Neural cell (in vitro differentiated cells): ENCODE results near the gene JAZF1. TPM values are rescaled to one million over a fixed set of nuclear protein-coding genes. Genes with fewer than 3 reads are reported as not detected.
A peak's percentile ranks its signal among the peaks of the same experiment; 100 is the strongest.

ENCODE experiments used
- H2AFZ ChIP-seq: fragments of 200-600, 300-800 bp; sonication (generic), shearing (Covaris generic); 2 replicates; pipeline ENCODE4 v1.6.0; 2014; ENCODE audit warnings: low read depth, mild to moderate bottlenecking, antibody characterized with exemption, low read length, moderate library complexity
- H3F3A ChIP-seq: fragments of 200-600 bp; shearing (Covaris generic); 2 replicates; pipeline ENCODE4 v1.6.1; 2016; ENCODE audit warnings: mild to moderate bottlenecking, moderate library complexity, mixed read lengths, antibody characterized with exemption, low read length; ENCODE audit not compliant: insufficient read depth, poor library complexity, severe bottlenecking
- H3K27ac ChIP-seq: fragments of 200-600, 300-800 bp; sonication (generic), shearing (Covaris generic); 2 replicates; pipeline ENCODE4 v1.5.1; 2014; ENCODE audit warnings: mild to moderate bottlenecking, low read length, moderate library complexity
- H3K27me3 ChIP-seq: fragments of 300-800, 200-600 bp; sonication (generic), shearing (Covaris generic); 2 replicates; pipeline ENCODE4 v1.6.0; 2014; ENCODE audit warnings: mild to moderate bottlenecking, low read depth, low read length, moderate library complexity; ENCODE audit not compliant: insufficient read depth
- H3K36me3 ChIP-seq: fragments of 300-800, 200-600 bp; sonication (generic), shearing (Covaris generic); 2 replicates; pipeline ENCODE4 v1.5.1; 2014; ENCODE audit warnings: mild to moderate bottlenecking, antibody characterized with exemption, low read length, moderate library complexity; ENCODE audit not compliant: insufficient read depth
- H3K4me2 ChIP-seq: fragments of 300-800, 200-600 bp; sonication (generic), shearing (Covaris generic); 2 replicates; pipeline ENCODE4 v1.6.0; 2014; ENCODE audit warnings: mild to moderate bottlenecking, low read length
- H3K4me3 ChIP-seq: fragments of 300-800, 200-600 bp; sonication (generic), shearing (Covaris generic); 2 replicates; pipeline ENCODE4 v1.5.1; 2014; ENCODE audit warnings: mild to moderate bottlenecking, low read length, moderate library complexity
- H3K79me2 ChIP-seq: fragments of 200-600 bp; shearing (Covaris generic); replicated peaks from 2 replicates; pipeline ENCODE4 v1.6.0; 2014; ENCODE audit warnings: mild to moderate bottlenecking, low read length, moderate library complexity; ENCODE audit not compliant: insufficient read depth
- H3K9ac ChIP-seq: fragments of 300-800, 200-600 bp; sonication (generic), shearing (Covaris generic); 2 replicates; pipeline ENCODE4 v1.6.1; 2016; ENCODE audit warnings: mild to moderate bottlenecking, low read length, mixed read lengths
- H3K9me2 ChIP-seq: fragments of 200-600 bp; shearing (Covaris generic); 2 replicates; pipeline ENCODE4 v1.6.1; 2016; ENCODE audit warnings: mild to moderate bottlenecking, low read length, mixed read lengths; ENCODE audit not compliant: insufficient read depth
- H3K9me3 ChIP-seq: fragments of 200-600, 300-800 bp; sonication (generic), shearing (Covaris generic); 2 replicates; pipeline ENCODE4 v1.6.1; 2016; ENCODE audit warnings: mild to moderate bottlenecking, mixed run types, low read length, moderate library complexity, mixed read lengths
- H4K20me1 ChIP-seq: fragments of 200-600 bp; shearing (Covaris generic); 2 replicates; pipeline ENCODE4 v1.6.1; 2016; ENCODE audit warnings: mild to moderate bottlenecking, mixed run types; ENCODE audit not compliant: insufficient read depth
- EP300 ChIP-seq: fragments of 450-650 bp; conservative IDR thresholded peaks from 2 replicates; pipeline ENCODE4 v1.6.1; 2014; ENCODE audit warnings: antibody characterized with exemption, mild to moderate bottlenecking, moderate library complexity; ENCODE audit not compliant: poor library complexity, severe bottlenecking
- EZH2 ChIP-seq: fragments of 200-600, 300-800 bp; shearing (Covaris generic), sonication (generic); IDR thresholded peaks from 2 replicates; pipeline ENCODE4 v1.6.1; 2014; ENCODE audit warnings: antibody characterized with exemption, low read length, borderline replicate concordance, mild to moderate bottlenecking; ENCODE audit not compliant: insufficient read depth, poor library complexity, severe bottlenecking
- MXI1 ChIP-seq: fragments of 450-650 bp; conservative IDR thresholded peaks from 2 replicates; pipeline ENCODE4 v1.6.1; 2014; ENCODE audit warnings: antibody characterized with exemption, mild to moderate bottlenecking; ENCODE audit not compliant: poor library complexity, severe bottlenecking
- POLR2AphosphoS5 ChIP-seq: IDR thresholded peaks from 2 replicates; pipeline ENCODE4 v1.6.1; 2012
- RAD21 ChIP-seq: fragments of 450-650 bp; conservative IDR thresholded peaks from 2 replicates; pipeline ENCODE4 v1.6.1; 2014; ENCODE audit warnings: antibody characterized with exemption, mild to moderate bottlenecking, moderate library complexity
- SMC3 ChIP-seq: fragments of 450-650 bp; conservative IDR thresholded peaks from 2 replicates; pipeline ENCODE4 v1.6.1; 2014; ENCODE audit warnings: antibody characterized with exemption, mild to moderate bottlenecking, moderate library complexity; ENCODE audit not compliant: poor library complexity
- TAF1 ChIP-seq: IDR thresholded peaks from 2 replicates; pipeline ENCODE4 v1.6.1; 2012; ENCODE audit warnings: low read depth
- polyA plus RNA-seq: library from polyadenylated mRNA; depleted of rRNA; stranded (reverse); fragments of >200 nt; gene quantifications from 2 replicates; pipeline ENCODE4 v1.2.3, GENCODE V29; 2014
- TF ChIP-seq, protein P1 (sequence below): fragments of 450-650 bp; IDR thresholded peaks from 2 replicates; pipeline ENCODE4 v1.5.1; 2014; ENCODE audit warnings: antibody characterized with exemption, mild to moderate bottlenecking, moderate library complexity; ENCODE audit not compliant: poor library complexity, severe bottlenecking
- TF ChIP-seq, protein P2 (sequence below): IDR thresholded peaks from 2 replicates; pipeline ENCODE4 v1.6.1; 2012; ENCODE audit warnings: borderline replicate concordance

JAZF1 gene
- polyA plus RNA-seq, 1 donor from 2014 or later: 29.5 TPM

DNA sequence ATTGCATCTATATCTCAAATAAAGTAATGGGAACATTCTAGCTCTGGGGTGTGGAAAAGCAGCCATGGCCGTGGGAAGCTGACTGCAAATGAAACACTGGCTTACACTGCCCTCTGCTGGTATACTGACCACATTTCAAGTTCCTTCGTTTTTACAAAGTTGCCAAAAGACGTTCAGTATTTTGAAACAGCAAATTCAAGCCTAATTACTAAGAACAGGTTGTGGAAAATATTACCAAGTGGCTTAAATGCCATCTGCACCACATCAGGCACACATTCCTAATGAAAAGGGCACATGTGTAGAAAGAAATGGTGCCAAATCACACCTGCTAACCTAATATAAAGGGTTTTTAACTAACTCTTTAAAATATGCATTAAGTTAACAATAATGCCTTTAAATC is 83.9 kb downstream of the JAZF1 start:
- no peak overlapping the region for H2AFZ ChIP-seq
- no peaks in the 10 kb centered on the region for H3K9me2 ChIP-seq
- no peaks in the 10 kb centered on the region for H3K79me2 ChIP-seq
- H3F3A ChIP-seq: no peaks in the 10 kb centered on the region
- no peak overlapping the region for H3K4me3 ChIP-seq
- TF ChIP-seq POLR2AphosphoS5: no peak
- no peak for TF ChIP-seq MXI1
- TF ChIP-seq EZH2: no peak
- TF ChIP-seq, protein P1, sequence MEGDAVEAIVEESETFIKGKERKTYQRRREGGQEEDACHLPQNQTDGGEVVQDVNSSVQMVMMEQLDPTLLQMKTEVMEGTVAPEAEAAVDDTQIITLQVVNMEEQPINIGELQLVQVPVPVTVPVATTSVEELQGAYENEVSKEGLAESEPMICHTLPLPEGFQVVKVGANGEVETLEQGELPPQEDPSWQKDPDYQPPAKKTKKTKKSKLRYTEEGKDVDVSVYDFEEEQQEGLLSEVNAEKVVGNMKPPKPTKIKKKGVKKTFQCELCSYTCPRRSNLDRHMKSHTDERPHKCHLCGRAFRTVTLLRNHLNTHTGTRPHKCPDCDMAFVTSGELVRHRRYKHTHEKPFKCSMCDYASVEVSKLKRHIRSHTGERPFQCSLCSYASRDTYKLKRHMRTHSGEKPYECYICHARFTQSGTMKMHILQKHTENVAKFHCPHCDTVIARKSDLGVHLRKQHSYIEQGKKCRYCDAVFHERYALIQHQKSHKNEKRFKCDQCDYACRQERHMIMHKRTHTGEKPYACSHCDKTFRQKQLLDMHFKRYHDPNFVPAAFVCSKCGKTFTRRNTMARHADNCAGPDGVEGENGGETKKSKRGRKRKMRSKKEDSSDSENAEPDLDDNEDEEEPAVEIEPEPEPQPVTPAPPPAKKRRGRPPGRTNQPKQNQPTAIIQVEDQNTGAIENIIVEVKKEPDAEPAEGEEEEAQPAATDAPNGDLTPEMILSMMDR: peak; percentile 87
- peak; percentile 89 for TF ChIP-seq SMC3
- peak; percentile 91 for TF ChIP-seq RAD21
- no peaks in the 10 kb centered on the region for H4K20me1 ChIP-seq
- no peaks in the 10 kb centered on the region for H3K9me3 ChIP-seq
- H3K36me3 ChIP-seq: no peaks in the 10 kb centered on the region
- H3K27ac ChIP-seq: no peak overlapping the region
- no peaks in the 10 kb centered on the region for H3K27me3 ChIP-seq
- H3K9ac ChIP-seq: no peak overlapping the region
- no peak overlapping the region for H3K4me2 ChIP-seq

DNA sequence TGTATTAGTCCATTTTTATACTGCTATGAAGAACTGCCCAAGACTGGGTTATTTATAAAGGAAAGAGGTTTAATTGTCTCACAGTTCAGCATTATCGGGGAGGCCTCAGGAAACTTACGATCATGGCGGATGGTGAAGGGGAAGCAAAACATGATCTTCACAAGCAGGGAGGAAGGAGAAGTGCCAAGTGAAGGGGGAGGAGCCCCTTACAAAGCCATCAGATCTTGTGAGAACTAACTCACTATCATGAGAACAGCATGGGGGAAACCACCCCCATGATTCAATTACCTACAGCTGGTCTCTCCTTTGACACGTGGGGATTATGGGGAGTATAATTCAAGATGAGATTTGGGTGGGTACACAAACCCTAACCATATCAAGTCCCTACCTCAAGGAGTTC is 85.4 kb downstream of the JAZF1 start:
- no peaks in the 10 kb centered on the region for H3F3A ChIP-seq
- H3K27me3 ChIP-seq: no peaks in the 10 kb centered on the region
- no peak overlapping the region for H2AFZ ChIP-seq
- H3K4me2 ChIP-seq: no peak overlapping the region
- no peak overlapping the region for H3K4me3 ChIP-seq
- H3K9me2 ChIP-seq: no peaks in the 10 kb centered on the region
- H3K27ac ChIP-seq: no peak overlapping the region
- H3K9me3 ChIP-seq: no peaks in the 10 kb centered on the region
- no peaks in the 10 kb centered on the region for H3K36me3 ChIP-seq
- H3K9ac ChIP-seq: no peak overlapping the region
- no peaks in the 10 kb centered on the region for H4K20me1 ChIP-seq
- H3K79me2 ChIP-seq: no peaks in the 10 kb centered on the region
- TF ChIP-seq POLR2AphosphoS5: no peak
- TF ChIP-seq MXI1: no peak
- TF ChIP-seq, protein P1: no peak
- no peak for TF ChIP-seq TAF1
- TF ChIP-seq RAD21: no peak
- TF ChIP-seq EP300: no peak
- TF ChIP-seq SMC3: no peak
- TF ChIP-seq, protein P2, sequence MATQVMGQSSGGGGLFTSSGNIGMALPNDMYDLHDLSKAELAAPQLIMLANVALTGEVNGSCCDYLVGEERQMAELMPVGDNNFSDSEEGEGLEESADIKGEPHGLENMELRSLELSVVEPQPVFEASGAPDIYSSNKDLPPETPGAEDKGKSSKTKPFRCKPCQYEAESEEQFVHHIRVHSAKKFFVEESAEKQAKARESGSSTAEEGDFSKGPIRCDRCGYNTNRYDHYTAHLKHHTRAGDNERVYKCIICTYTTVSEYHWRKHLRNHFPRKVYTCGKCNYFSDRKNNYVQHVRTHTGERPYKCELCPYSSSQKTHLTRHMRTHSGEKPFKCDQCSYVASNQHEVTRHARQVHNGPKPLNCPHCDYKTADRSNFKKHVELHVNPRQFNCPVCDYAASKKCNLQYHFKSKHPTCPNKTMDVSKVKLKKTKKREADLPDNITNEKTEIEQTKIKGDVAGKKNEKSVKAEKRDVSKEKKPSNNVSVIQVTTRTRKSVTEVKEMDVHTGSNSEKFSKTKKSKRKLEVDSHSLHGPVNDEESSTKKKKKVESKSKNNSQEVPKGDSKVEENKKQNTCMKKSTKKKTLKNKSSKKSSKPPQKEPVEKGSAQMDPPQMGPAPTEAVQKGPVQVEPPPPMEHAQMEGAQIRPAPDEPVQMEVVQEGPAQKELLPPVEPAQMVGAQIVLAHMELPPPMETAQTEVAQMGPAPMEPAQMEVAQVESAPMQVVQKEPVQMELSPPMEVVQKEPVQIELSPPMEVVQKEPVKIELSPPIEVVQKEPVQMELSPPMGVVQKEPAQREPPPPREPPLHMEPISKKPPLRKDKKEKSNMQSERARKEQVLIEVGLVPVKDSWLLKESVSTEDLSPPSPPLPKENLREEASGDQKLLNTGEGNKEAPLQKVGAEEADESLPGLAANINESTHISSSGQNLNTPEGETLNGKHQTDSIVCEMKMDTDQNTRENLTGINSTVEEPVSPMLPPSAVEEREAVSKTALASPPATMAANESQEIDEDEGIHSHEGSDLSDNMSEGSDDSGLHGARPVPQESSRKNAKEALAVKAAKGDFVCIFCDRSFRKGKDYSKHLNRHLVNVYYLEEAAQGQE: no peak
- TF ChIP-seq EZH2: no peak
